Activated naive CD8-positive, alpha-beta T cell treated with anti-CD3 and anti-CD28 coated beads for 36 hours (primary cell): ENCODE data around the gene ANGPTL1. TPM values are rescaled to one million over a fixed set of nuclear protein-coding genes. Genes with fewer than 3 reads are reported as not detected.

Source experiments
- DNase-seq: peaks from one replicate; pipeline ENCODE4 v3.0.0; 2021
- H3K27ac Mint-ChIP-seq: one replicate; pipeline ENCODE4 v1.8.0; 2022; ENCODE audit warnings: mild to moderate bottlenecking, moderate library complexity, mixed read lengths
- H3K27me3 Mint-ChIP-seq: one replicate; pipeline ENCODE4 v1.8.0; 2022; ENCODE audit warnings: mild to moderate bottlenecking, mixed read lengths
- H3K36me3 Mint-ChIP-seq: one replicate; pipeline ENCODE4 v1.8.0; 2021; ENCODE audit warnings: mild to moderate bottlenecking, mixed read lengths
- H3K4me1 Mint-ChIP-seq: one replicate; pipeline ENCODE4 v1.8.0; 2021; ENCODE audit warnings: mixed read lengths
- H3K4me3 Mint-ChIP-seq: one replicate; pipeline ENCODE4 v1.8.0; 2022; ENCODE audit warnings: mild to moderate bottlenecking, moderate library complexity, mixed read lengths
- H3K9me3 Mint-ChIP-seq: one replicate; pipeline ENCODE4 v1.8.0; 2022; ENCODE audit warnings: mixed read lengths
- total RNA-seq, 2 experiments: library from RNA; stranded (reverse); gene quantifications; one replicate each; pipeline ENCODE4 v1.2.3, GENCODE V29; 2021

Gene ANGPTL1, protein sequence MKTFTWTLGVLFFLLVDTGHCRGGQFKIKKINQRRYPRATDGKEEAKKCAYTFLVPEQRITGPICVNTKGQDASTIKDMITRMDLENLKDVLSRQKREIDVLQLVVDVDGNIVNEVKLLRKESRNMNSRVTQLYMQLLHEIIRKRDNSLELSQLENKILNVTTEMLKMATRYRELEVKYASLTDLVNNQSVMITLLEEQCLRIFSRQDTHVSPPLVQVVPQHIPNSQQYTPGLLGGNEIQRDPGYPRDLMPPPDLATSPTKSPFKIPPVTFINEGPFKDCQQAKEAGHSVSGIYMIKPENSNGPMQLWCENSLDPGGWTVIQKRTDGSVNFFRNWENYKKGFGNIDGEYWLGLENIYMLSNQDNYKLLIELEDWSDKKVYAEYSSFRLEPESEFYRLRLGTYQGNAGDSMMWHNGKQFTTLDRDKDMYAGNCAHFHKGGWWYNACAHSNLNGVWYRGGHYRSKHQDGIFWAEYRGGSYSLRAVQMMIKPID
- total RNA-seq: not detected

- no peaks in the 10 kb centered on the region for H3K27me3 Mint-ChIP-seq
- H3K4me3 Mint-ChIP-seq: no peak within 1 kb of the TSS
- no peak within 1 kb of the TSS for H3K27ac Mint-ChIP-seq
- no peaks in the 10 kb centered on the region for H3K9me3 Mint-ChIP-seq
- H3K36me3 Mint-ChIP-seq: peaks cover 2% of the 10 kb centered on the region
- H3K4me1 Mint-ChIP-seq: peaks cover 7% of the 10 kb centered on the region
- no peak for DNase-seq
Measured at GRCh38 chr1:178870944-178871343, at the start of gene ANGPTL1. Gene ANGPTL1, minus strand, starts transcription at chr1:178871077. Its CDS starts 5,301 bp downstream, at chr1:178865776.

- H3K27me3 Mint-ChIP-seq: no peaks in the 10 kb centered on the region
- no peak overlapping the region for H3K4me3 Mint-ChIP-seq
- no peak for DNase-seq
- H3K27ac Mint-ChIP-seq: no peak overlapping the region
- peaks cover 5% of the 10 kb centered on the region for H3K9me3 Mint-ChIP-seq
- H3K4me1 Mint-ChIP-seq: peaks cover 4% of the 10 kb centered on the region
- peaks cover 19% of the 10 kb centered on the region for H3K36me3 Mint-ChIP-seq
Measured at GRCh38 chr1:178919581-178919980, 48.7 kb upstream of the ANGPTL1 start.

DNA sequence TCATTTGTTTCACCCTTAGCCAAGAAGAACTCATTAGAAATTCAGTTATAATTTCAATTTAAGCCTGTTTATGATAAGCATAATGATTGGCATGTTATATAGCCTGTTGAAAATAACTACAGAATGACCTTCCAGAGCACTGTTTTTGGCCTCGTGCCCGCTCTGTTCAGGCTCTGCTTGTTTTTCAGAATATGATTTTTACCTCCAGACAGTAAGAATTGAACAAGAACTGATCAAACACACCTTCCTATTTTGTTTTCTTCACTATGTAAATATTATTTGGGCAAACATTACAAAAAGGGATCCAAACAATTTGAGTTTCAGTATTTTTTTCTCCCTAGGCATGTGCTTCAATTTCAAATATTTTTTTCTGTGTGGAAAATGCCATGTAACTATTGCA lies 48.1 kb upstream of the ANGPTL1 start:
- Mint-ChIP-seq H3K27ac (no peak overlapping the region), H3K9me3 (no peaks in the 10 kb centered on the region), H3K4me1 (peaks cover 6% of the 10 kb centered on the region), H3K27me3 (no peaks in the 10 kb centered on the region), H3K36me3 (peaks cover 21% of the 10 kb centered on the region), H3K4me3 (no peak overlapping the region)
- no peak for DNase-seq

DNA sequence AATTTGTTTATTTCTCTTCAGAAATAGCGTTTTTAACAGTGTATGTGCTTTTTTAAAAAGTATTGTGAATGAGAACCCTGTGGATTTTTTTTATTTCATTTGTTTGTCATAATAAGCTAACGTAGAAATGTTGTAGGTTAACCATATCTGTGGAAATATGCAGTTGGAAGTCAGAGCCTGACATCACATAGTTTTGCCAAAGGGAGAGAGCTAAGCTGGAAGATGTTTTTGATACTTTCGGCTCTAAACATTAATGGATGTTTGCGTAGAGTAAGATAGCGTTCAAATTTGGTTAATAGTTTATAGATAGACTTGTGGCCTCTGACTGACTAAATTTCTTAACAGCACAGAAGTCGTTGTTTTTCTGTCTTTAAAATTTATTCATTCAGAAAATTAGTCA lies 47.4 kb upstream of the ANGPTL1 start:
- no peaks in the 10 kb centered on the region for H3K9me3 Mint-ChIP-seq
- no peak overlapping the region for H3K27ac Mint-ChIP-seq
- DNase-seq: no peak
- peaks cover 6% of the 10 kb centered on the region for H3K4me1 Mint-ChIP-seq
- peaks cover 21% of the 10 kb centered on the region for H3K36me3 Mint-ChIP-seq
- H3K4me3 Mint-ChIP-seq: no peak overlapping the region
- H3K27me3 Mint-ChIP-seq: no peaks in the 10 kb centered on the region

GRCh38 chr1:178916448-178917174 lies 45.7 kb upstream of the ANGPTL1 start:
- H3K4me3 Mint-ChIP-seq: no peak overlapping the region

GRCh38 chr1:178912597-178912996 lies 41.7 kb upstream of the ANGPTL1 start:
- Mint-ChIP-seq H3K27me3 (no peaks in the 10 kb centered on the region), H3K4me1 (peaks cover 6% of the 10 kb centered on the region), H3K4me3 (no peak overlapping the region), H3K36me3 (peaks cover 39% of the 10 kb centered on the region), H3K9me3 (no peaks in the 10 kb centered on the region), H3K27ac (no peak overlapping the region)
- no peak for DNase-seq

More at GRCh38 chr1:178916448-178917174, 45.7 kb upstream of the ANGPTL1 start:
- Mint-ChIP-seq H3K27ac (no peak overlapping the region), H3K9me3 (no peaks in the 10 kb centered on the region), H3K4me1 (peaks cover 6% of the 10 kb centered on the region), H3K27me3 (no peaks in the 10 kb centered on the region), H3K36me3 (peaks cover 27% of the 10 kb centered on the region)
- no peak for DNase-seq

GRCh38 chr1:178910023-178910422 lies 39.1 kb upstream of the ANGPTL1 start:
- H3K27me3 Mint-ChIP-seq: no peaks in the 10 kb centered on the region
- peak overlapping the region; percentile 64 for H3K27ac Mint-ChIP-seq
- no peak for DNase-seq
- H3K36me3 Mint-ChIP-seq: peaks cover 29% of the 10 kb centered on the region
- peaks cover 5% of the 10 kb centered on the region for H3K4me1 Mint-ChIP-seq
- H3K9me3 Mint-ChIP-seq: no peaks in the 10 kb centered on the region
- no peak overlapping the region for H3K4me3 Mint-ChIP-seq

DNA sequence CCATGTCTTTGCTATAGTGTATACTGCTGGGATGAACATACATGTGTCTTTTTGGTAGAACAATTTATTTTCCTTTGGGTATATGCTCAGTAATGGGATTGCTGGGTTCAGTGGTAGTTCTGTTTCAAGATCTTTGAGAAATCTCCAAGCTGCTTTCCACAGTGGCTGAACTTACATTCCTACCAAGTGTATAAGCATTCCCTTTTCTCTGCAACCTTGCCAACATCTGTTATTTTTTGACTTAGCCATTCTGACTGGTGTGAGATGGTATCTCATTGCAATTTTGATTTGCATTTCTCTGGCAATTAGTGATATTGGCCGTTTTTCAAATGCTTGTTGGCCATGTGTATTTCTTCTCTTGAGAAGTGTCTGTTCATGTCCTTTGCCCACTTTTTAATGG lies 37.5 kb upstream of the ANGPTL1 start:
- H3K4me3 Mint-ChIP-seq: no peak overlapping the region
- H3K27ac Mint-ChIP-seq: no peak overlapping the region
- H3K4me1 Mint-ChIP-seq: no peaks in the 10 kb centered on the region
- H3K36me3 Mint-ChIP-seq: peaks cover 30% of the 10 kb centered on the region
- H3K27me3 Mint-ChIP-seq: no peaks in the 10 kb centered on the region
- DNase-seq: no peak
- H3K9me3 Mint-ChIP-seq: no peaks in the 10 kb centered on the region

DNA sequence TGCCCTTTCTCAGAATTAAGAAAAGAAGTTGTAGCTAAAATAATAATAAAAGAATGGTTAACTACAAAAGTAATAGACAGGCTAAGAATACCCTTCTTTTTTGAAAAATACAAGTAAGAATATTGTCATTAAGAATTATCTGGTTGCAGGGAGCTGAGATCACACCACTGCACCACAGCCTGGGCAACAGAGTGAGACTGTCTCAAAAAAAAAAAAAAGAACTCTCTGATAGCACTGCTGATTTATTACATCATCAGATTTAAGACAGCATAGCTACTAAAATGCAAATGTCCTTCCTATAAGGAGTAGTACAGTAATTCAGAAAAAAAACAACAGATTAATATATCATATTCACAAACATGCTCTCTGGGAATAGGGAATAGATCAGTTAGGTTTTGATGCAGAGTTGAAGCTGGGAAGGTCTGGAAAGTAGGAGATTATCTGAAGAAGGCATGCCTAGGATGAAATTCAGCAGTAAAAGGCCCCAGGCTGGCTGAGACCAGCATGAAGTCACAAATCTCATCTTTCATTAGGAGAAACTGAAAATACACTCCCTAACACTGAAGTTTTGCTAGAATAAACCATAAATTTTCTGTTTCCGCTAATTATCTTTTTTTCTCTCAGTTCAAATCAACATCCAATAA lies 30.7 kb upstream of the ANGPTL1 start:
- no peak for DNase-seq
- Mint-ChIP-seq H3K36me3 (peaks cover 17% of the 10 kb centered on the region), H3K4me3 (no peak overlapping the region), H3K4me1 (peaks cover 10% of the 10 kb centered on the region), H3K27me3 (no peaks in the 10 kb centered on the region), H3K9me3 (peaks cover 2% of the 10 kb centered on the region), H3K27ac (no peak overlapping the region)

DNA sequence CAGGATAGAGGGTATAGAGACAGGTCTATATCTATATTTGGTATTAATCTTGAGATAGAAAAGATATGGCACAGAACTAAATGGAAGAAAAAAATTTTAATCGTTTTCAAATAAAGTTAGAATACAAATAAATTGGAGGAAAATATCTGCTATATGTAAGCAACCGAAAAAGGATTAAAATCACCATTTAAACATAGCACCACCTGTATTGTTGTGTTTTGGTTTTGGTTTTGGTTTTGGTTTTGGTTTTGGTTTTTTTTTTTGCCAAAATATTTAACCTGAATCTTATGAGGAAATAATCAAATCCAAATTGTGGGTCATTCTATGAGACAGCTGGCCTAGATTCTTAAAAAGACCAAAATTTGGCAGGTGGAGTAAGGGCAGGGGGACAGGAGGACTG lies 28.5 kb upstream of the ANGPTL1 start:
- no peak overlapping the region for H3K4me3 Mint-ChIP-seq
- peaks cover 4% of the 10 kb centered on the region for H3K9me3 Mint-ChIP-seq
- peaks cover 10% of the 10 kb centered on the region for H3K4me1 Mint-ChIP-seq
- peak overlapping the region; percentile 70 for H3K27ac Mint-ChIP-seq
- no peak for DNase-seq
- peaks cover 28% of the 10 kb centered on the region for H3K36me3 Mint-ChIP-seq
- H3K27me3 Mint-ChIP-seq: no peaks in the 10 kb centered on the region

- H3K27me3 Mint-ChIP-seq: no peaks in the 10 kb centered on the region
- H3K27ac Mint-ChIP-seq: no peak overlapping the region
- DNase-seq: no peak
- peaks cover 26% of the 10 kb centered on the region for H3K36me3 Mint-ChIP-seq
- no peak overlapping the region for H3K4me3 Mint-ChIP-seq
- H3K4me1 Mint-ChIP-seq: peaks cover 10% of the 10 kb centered on the region
- H3K9me3 Mint-ChIP-seq: peaks cover 4% of the 10 kb centered on the region
Measured at GRCh38 chr1:178898401-178898800, 27.5 kb upstream of the ANGPTL1 start.

GRCh38 chr1:178895928-178896327 lies 25.1 kb upstream of the ANGPTL1 start:
- no peak for DNase-seq
- Mint-ChIP-seq H3K4me1 (peaks cover 10% of the 10 kb centered on the region), H3K4me3 (no peak overlapping the region), H3K9me3 (peaks cover 4% of the 10 kb centered on the region), H3K27ac (no peak overlapping the region), H3K27me3 (no peaks in the 10 kb centered on the region), H3K36me3 (peaks cover 21% of the 10 kb centered on the region)

DNA sequence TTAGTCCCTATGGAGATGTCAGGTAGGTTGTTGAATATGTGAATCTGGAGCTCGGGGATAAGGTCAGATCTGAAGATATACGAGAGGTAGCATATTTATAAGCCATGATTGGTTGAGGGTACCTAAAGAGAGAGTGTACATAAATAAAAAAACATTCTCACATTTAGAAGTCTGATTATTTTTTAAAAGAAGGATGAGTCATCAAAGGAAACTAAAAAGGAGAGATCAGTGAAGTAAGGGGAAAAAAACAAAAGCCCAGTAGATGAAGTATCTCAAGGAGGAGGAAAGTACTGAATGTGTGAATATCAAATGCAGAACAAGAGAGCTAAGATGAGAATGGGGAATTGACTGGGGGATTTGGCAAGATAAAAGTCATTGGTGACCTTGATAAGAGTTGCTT lies 15.7 kb upstream of the ANGPTL1 start:
- Mint-ChIP-seq H3K9me3 (no peaks in the 10 kb centered on the region), H3K27ac (no peak overlapping the region), H3K4me1 (peaks cover 3% of the 10 kb centered on the region)

DNA sequence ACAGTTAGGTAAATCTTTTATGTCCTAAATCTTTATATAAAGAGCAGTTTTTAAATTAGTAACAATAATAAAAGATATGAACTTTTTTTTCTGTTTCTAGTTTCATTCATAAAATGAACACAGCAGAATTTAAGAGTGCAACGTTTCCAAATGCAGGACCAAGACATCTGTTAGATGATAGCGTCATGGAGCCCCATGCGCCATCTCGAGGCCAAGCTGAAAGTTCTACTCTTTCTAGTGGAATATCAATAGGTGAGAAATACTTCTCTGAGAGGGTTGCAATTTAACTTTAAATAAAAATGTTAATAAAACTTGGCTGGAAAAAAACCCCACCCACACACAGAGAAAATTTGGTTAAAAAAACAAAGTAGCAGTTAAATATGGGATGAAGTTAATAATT lies 15.0 kb upstream of the ANGPTL1 start:
- Mint-ChIP-seq H3K27me3 (no peaks in the 10 kb centered on the region), H3K27ac (no peak overlapping the region), H3K9me3 (no peaks in the 10 kb centered on the region), H3K4me1 (peaks cover 3% of the 10 kb centered on the region), H3K36me3 (no peaks in the 10 kb centered on the region), H3K4me3 (no peak overlapping the region)
- no peak for DNase-seq

More for the DNA sequence above, 15.7 kb upstream of the ANGPTL1 start:
- DNase-seq: no peak
- Mint-ChIP-seq H3K27me3 (no peaks in the 10 kb centered on the region), H3K36me3 (no peaks in the 10 kb centered on the region), H3K4me3 (no peak overlapping the region)

- Mint-ChIP-seq H3K4me3 (no peak overlapping the region), H3K9me3 (no peaks in the 10 kb centered on the region), H3K4me1 (peaks cover 3% of the 10 kb centered on the region), H3K27me3 (no peaks in the 10 kb centered on the region), H3K36me3 (no peaks in the 10 kb centered on the region), H3K27ac (no peak overlapping the region)
- DNase-seq: no peak
Measured at GRCh38 chr1:178881950-178882349, 11.1 kb upstream of the ANGPTL1 start.
